GM19455 (cell line): ENCODE measurements around the gene KRT80.

Experiments used
- ATAC-seq: cut with Tn5 transposase; IDR thresholded peaks from one replicate; pipeline ENCODE4 v1.9.1; 2021; ENCODE audit not compliant: unreplicated experiment

The KRT80 gene

DNA sequence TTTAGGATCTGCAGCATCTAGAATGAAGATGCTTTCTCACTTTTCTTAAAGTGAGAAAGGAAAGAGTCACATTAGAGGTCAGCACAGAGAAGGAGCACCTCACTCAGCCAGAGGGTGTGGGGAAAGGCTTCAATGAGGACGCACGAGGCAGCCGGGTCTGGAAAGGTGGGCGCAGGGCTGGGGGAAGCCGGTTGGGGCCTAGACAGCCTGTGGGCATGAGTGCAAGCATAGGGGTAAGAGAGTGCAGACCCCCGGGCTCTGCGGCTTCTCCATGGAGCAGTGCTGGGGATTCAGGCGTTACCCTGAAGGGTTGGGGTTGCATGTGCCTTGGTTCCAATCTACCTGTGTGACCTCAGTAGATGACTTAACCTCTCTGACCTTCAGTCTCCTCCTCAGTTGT, 49.9 kb downstream of the KRT80 start:
- no peak for ATAC-seq

DNA sequence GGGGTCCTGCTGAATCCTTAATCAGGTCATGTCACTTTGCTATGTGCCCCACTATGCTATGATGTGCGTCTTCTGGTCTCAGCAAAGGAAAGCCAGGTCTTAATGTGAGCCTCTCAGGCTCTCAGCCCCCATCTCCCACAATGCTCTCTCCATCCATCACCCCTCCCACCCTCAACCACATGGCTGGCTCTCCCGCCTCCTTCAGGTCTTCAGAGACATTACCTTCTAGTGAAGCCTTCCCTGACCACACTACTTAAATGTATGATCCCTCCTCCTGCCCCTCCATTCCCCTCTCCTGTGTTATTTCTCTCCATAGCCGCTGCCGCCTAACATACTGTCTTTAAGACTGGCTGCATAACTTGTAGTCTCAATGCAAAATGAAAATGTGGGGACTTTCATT, 50.5 kb downstream of the KRT80 start:
- no peak for ATAC-seq

DNA sequence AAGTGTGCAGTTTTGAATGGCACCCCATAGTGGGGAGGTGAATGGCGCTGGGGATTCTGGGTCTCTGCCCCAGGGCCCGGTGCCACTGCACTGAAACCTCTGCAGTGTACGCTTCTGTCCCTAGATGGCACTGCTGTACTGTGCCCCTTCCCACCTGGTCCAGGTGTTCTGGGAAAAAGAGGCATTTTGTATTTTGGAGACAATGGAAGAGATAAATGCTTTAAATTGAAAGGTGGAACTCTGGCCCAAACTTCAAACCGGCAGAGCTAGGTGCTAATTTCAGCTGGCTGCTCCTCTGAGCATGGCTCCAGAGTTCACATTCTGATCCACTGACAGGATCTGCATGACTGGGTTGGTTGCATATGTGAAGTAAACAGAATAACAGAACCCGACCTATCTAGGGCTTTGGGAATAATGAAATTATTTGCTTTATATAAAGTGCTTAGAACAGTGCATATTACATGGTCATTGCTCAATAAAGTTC, 52.2 kb downstream of the KRT80 start:
- no peak for ATAC-seq

DNA sequence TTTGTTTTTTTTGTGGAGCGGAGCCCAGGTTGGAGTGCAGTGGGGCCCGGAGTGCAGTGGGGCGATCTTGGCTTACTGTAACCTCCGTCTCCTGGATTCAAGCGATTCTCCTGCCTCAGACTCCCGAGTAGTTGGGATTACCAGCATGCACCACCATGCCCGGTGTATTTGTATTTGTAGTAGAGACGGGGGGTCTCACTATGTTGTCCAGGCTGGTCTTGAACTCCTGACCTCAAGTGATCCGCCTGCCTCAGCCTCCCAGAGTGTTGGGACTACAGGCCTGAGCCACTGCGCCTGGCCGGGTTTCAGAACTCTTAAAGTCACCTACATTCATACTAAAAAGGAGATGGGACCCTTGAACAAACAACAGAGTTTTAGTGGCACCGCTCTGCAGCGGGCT, 52.7 kb downstream of the KRT80 start:
- ATAC-seq, result no peak

DNA sequence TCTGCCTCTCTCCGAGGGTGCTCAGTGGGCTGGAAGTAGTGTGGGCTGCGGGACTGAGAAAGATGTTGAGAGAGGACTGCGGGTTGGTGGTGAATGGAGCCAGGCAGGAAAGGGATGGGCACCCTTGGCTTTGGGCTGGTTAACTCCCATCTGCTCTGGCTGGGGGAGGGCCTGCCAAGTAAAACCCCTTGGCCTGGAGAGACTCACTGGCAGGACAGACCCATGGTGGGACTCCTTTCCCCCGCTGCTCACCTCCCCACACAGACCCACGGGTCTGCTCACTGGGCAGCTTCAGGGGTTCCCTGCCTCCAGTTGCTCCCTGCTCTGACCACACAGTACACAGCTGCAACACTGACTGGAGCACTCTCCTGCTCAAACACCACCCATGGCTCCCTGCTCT, 54.1 kb downstream of the KRT80 start:
- no peak for ATAC-seq

DNA sequence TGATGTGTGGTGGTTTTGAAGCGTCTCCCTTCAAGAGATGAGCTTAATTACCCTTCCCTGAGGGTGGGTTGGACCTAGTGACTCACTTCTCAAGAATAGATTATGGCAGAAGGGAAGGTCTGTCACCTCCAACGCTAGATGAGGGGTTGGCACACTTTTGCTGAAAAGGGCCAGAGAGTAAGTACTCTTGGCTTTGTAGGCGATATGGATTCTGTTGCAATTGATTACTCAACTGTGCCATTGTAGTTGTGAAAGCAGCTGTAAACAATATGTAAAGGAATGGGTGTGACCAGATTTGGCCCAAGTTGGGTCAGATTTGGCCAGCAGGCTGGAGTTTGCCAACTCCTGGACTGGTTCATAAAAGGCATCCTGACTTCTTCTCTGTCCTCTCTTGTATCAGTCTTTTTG, 59.1 kb downstream of the KRT80 start:
- ATAC-seq, result no peak

DNA sequence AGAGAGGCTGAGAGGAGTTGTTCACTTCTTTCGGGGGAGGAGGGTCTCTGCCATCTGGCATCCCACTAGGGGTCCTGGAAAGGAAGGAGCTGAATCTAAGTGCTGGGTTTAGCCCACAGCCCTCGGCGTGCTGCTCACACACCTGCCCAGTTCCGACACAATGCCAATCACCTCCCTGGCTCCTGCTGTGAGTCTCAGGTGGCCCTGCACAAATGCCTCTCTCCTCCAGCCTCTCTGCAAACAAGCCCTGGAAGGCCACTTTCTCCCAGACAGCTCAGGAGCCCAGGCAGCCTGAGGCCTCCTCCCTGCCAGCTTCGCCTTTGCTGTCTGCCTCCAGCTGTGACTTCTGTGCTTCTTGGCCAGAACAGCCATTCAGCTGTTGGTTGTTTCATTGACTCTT, 61.1 kb downstream of the KRT80 start:
- ATAC-seq, result no peak

DNA sequence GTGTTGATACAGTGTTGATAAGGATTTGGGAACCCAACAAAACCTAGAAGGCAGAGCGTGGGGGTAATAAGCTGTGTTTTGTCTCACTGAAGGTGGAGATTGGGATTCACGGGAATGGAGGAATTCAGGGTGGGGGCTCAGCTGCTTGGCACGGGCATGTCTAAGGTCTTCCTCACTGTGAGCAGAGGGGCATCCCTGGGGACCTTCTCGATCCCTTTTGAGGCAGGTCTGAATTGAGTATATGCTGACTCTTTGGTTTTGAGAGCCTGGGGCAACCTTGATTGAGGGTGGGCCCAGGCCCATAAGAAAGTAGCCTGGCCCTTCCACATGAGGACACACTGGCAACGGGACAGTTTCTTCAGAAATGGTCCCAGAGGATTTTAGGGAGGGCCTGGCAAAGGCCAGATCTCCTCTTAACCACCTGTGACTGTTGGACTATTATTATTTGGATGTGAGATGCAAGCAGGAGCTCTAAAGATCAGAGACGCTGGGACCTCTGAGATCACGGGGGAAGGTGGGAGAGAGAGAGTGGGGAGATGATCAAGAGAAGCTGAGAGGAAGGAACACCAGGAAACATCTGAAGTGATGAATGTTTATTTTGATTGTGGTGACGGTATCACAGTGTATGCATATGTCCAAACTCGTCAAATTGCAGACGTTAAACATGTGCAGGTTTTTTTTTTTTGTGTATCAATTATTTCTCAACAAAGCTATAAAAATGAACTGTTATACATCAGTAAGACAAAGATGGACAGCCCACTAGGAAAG, 63.9 kb downstream of the KRT80 start:
- no peak for ATAC-seq

DNA sequence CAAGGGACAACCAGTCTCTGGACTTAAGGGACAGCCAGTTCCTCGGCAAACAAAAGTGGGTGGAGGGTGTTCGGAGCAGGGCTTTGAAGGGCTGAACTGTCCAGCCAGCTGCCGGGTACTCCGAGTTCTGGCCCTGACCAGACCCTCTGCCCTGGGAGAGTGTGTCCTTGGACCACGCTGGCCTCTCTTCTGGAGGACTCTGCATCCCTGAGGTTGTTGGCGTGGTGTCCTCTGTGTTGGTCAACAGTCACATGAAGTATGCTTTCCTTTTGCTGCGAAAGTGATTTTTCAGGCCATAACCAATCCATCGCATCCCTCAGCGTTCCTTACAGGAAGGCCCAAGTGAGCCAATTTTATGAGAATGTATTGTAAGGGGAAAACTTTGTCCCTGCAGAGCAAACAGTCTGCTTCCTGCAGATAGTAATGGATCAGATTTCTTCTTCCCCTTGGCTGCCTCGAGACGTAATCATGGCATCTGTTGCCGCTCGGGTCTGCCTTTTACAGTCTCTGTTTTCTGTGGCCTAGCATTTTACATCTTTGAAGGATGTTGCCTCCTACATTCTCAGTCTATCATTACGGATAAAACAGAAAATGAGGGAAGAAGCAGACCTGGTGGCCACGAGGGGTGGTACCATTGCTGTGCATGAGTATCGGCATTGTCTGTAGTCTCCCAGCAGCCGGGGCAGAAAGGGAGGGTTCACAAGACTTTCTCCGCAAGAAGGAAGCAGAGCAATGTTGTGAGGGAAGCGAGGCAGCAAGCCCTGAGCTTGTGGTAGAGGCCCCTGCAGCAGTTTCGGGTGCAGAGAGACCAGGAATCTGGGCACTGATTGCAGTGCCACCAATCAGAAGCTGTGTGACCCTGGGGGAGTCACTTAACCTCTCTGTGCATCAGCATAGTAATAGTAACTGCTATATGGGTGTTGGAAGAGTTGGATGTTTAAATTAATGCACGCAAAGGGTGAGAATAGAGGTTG, 64.9 kb downstream of the KRT80 start:
- no peak for ATAC-seq

DNA sequence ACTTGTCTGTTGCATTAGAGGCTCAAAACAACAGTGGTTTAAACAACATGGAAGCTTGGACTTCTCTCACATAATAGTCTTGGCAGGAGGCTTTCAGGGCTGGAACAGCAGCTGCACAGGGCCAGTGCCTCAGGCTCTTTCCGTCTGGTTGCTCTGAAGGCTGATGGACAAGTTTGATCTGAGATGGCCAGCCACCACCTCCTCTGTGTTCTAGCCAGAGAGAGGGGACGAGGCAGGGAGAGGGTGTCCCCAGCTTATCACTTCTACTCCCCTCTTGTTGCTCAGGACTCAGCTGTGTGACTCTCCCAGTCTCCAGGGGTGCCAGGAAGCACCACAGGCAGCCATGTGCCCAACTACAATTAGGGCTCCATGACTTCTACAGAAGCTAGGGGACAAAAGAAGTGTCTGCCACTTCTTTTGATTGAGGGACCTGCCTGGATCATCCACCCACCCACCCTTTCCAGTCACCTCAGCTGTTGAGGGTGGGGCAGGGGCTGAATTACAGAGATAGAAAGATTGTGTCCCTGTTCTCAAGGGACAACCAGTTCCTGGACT, 65.7 kb downstream of the KRT80 start:
- no peak for ATAC-seq

DNA sequence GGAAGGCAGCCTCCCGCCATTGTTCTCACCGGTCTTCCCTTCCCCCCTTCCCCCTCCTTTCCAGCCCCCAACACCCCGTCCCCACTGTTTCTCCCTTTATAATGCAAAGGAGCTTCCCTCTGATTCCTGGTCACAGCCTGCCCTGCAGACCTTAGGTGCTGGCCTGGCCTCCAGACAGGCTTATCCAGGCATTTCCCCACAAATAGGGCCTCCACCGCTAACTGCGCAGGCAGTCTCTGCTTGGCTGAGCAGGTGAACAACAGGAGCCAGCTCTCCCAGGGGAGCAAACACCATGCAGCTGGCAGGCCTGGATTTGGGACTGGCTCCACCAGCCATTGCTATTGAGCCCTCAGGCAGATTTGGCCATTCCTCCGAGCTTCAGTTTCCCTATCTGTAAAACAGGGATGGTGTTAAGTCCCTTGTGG, 66.3 kb downstream of the KRT80 start:
- no peak for ATAC-seq

DNA sequence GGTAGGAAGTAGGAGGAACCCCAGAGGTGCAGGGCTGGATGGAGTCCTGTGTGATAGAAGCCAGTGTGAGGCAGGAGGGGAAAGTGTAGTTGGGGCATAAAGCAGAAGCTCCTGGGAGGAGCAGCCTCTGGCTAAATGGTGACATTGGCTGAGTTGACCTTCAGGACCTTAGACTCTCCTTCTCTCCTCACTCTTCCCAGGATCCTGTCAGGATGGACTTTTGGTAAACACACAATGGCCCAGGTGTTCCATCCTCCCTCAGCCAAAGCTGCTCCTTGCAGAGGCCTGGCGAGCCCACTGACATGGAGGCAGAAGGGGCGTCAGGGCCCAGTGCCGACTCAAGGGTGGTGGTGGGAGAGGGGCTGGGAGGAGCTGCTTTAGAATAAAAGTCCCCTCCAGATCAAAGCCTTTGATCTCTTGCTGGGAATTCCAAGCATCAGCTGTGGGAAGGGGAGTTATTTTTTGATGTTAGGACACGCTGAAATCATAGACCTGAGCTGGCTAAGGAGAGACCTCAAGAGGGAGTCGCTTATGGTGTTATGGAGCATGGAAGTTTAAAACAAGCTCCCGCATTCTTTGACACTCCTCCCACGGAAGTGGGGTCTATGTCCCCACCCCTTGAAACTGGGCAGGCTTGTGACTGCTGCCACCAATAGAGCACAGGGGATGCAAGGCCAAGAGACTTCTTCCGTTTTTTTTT, 68.2 kb downstream of the KRT80 start:
- no peak for ATAC-seq

DNA sequence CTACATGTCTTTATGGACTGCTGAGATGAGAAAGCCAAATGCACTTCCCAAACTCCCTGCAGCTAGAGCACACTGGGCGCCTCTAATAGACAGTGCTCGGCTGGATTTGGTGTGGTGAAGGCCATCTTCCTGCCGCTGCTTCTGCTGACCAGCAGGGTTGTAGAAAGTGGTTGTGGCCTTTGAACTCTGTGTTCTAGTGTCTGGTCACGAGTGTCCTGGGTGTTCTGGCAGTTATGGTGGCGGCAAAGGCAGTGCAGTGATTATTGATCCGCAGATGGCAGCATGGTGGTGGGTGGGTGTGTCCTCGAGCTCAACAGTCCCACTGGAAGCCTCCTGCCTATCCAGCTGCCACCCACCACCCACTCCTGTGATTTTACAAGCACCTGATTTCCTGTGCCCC, 68.9 kb downstream of the KRT80 start:
- no peak for ATAC-seq

DNA sequence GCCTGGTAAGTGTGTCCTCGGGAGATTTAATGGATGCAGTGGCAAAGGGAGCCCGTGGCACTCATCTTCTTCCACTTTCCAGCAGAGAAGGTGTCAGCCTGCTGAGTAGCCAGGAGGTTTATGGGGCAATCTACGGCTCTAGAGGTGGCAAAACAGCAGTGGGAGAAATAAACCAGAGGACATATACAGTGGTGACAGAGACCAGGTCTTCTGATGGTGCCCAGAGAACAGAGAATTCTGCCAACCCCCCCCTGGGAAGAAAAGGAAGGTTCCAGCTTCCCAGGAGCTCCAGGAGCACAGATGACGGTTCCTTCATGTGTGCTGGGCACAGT, 69.3 kb downstream of the KRT80 start:
- no peak for ATAC-seq

DNA sequence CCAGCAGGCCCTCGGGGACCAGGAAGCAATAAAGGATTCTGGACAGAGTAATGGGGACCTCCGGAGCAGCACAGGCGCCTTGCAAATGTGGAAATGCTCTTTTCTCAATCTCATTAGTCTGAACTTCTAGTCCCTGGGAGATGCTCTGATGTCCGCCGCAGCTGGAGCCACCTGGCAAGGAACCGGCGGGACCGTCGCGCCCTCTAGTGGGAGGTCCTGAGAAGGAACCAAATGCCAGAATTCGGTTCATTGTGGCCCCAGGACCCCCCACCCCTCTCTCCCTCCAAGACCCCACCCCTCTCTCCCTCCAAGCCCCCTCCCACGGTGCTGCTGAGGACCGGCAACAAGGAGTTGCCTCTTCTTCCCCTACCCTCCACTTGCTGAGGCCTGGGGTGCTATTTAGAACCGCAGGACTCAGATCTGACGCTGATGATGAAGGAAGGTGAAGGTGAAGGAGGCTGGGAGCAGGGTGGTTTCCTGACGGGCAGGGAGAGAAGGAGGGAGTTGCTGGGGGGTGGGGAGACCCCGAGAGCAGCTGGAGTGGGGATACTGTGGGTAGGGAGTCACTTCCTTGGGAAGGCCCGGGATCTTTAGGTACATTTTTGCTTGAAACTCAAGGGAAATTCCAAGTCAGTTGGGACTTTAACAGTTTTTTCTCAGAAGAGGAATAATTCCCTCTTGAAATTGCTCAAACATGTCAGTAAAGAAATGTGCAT, 69.8 kb downstream of the KRT80 start:
- no peak for ATAC-seq

DNA sequence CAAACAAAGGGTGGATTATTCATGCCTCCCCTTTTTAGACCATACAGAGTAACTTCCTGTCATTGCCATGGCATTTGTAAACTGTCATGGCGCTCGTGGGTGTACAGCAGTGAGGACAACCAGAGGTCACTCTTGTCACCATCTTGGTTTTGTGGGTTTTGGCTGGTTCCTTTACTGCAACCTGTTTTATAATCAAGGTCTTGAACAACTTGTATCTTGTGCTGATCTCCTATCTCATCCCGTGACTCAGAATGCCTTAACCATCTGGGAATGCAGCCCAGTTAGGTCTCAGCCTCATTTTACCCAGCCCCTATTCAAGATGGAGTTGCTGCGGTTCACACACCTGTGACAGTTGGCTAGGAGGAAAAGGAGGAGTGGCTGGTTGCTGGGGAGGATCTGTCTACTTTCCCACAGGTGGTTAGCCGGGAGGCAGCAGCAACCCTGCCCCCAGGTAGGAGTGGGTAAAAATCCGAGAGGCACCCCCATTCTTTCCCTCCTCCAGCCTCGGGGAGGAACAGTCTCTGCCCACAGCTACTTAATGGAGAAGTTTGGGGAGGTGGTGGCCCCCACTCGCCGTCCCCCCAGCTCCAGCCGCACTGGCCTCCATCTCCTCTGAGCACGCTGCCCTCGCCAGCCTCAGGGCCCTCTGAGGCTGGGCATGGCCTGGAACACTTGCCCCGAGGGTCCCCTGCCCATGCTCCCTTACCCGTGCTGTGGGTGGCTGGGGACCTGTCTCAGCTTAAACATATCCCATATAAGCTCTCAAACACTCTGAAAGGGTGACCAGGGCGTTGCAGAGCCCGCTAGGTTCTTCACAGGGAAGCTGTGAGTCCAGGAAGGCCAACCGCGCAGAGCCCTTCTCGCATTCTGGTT, 70.6 kb downstream of the KRT80 start:
- no peak for ATAC-seq

DNA sequence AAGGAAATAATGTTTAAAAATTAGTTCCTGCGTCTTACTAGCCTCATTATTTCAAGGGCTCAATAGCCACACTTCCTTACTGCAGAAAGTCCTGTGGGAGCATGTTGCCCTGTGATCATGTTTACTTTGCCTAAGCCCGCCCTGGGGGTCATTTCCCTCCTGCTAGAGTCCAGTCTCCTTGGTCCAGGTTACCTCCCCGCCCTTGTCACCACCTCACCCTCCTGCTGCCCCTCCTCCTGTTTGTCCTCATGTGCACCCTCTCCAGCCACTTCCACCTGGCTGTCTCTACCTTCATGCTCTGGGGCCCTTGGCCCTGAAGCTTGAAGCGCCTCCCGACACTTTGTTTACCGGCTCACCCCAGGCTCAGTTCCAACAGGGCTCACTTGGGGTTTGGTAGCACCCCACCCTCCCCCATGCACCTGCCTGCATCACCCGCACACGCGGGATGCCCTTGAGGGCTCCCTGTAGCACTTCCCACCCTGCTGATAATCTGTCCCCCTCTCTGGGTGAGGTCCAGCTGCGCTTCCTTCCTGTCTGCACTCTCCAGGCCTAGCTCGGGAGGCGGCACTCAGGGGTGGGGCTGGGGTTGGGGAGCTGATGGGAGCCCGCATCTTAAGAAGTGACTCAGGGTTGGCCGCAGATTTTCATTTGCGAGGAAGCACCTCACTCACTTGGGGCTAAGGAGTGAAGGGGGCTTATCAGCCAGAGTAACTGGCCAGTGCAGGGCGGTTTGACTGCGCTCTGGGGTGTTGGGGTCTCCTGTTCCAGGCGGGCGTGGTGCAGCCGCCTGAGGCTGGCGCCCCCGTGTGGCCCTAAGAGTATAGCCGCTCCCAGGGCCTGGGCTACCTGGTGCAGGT, 72.2 kb downstream of the KRT80 start:
- no peak for ATAC-seq
